Measurements from ENCODE around the gene FBN1.

DNA sequence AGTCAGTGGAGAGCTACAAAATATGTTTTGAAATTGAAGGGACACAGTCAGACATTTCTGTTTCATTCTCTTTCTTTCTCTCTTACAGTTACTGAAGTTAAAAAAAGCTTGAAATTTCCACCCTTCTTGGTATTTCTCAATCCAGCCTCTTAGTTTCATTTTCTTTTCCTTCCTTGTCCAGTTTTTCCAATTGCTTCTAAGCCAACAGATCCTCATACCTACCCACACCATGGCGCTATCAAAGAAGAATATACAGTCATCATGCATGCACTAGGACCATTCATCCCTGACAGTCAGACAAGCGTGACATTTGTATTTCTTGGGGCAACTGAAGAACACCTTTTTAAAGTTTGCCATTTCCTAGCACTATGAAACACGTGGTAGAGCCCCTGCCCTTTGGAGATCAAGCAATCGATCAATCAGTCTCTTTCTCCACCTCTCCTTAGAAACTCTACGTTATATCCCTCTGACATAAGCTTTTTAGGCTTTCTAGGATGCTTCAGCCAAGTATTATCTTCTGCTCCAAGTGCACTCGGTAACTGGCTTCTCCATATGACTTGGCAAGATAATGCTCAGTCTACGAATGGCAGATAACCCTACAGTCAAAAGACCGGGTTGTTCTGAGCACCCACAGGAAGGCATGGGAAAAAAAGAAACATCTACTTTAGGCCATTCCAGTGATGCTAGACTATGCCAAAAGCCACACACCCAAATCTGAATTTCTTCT, 65.4 kb downstream of the FBN1 start:
- TF ChIP-seq, protein P1, sequence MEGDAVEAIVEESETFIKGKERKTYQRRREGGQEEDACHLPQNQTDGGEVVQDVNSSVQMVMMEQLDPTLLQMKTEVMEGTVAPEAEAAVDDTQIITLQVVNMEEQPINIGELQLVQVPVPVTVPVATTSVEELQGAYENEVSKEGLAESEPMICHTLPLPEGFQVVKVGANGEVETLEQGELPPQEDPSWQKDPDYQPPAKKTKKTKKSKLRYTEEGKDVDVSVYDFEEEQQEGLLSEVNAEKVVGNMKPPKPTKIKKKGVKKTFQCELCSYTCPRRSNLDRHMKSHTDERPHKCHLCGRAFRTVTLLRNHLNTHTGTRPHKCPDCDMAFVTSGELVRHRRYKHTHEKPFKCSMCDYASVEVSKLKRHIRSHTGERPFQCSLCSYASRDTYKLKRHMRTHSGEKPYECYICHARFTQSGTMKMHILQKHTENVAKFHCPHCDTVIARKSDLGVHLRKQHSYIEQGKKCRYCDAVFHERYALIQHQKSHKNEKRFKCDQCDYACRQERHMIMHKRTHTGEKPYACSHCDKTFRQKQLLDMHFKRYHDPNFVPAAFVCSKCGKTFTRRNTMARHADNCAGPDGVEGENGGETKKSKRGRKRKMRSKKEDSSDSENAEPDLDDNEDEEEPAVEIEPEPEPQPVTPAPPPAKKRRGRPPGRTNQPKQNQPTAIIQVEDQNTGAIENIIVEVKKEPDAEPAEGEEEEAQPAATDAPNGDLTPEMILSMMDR (IDR thresholded peaks at IDR 0.05; ENCODE audit: extremely low read depth in 1 of 2, insufficient read depth in 1 of 2, low read depth in 1 of 2, low read length in 2 of 2) = no peak
- TF ChIP-seq, protein P2, sequence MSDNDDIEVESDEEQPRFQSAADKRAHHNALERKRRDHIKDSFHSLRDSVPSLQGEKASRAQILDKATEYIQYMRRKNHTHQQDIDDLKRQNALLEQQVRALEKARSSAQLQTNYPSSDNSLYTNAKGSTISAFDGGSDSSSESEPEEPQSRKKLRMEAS (IDR thresholded peaks at IDR 0.05; ENCODE audit: insufficient read depth, insufficient read length) = no peak
- TF ChIP-seq POLR2A (IDR thresholded peaks at IDR 0.05; ENCODE audit: low read depth, low read length) (no peak), POLR2AphosphoS5 (IDR thresholded peaks at IDR 0.05; ENCODE audit: insufficient read depth, low read depth, low read length) (no peak)

All from endothelial cell of umbilical vein (primary cell).